Amniotic stem cell (primary cell): Measurements from ENCODE around the gene DBT.

ENCODE experiments used
- DNase-seq: peaks from one replicate; lab custom pipeline; 2025; lab: John Stamatoyannopoulos, UW

Gene DBT

GRCh38 chr1:100188617-100189016 lies 61.0 kb downstream of the DBT start:
- DNase-seq, result no peak

GRCh38 chr1:100187912-100188311 lies 61.7 kb downstream of the DBT start:
- DNase-seq, result no peak

GRCh38 chr1:100184536-100184935 lies 65.1 kb downstream of the DBT start:
- no peak for DNase-seq

GRCh38 chr1:100183370-100183769 lies 66.3 kb downstream of the DBT start:
- DNase-seq, result no peak

- no peak for DNase-seq
These were observed 71.5 kb downstream of the DBT start, which contains the start of gene LRRC39 for GRCh38 chr1:100178091-100178490. TSS of gene LRRC39 (minus strand) at chr1:100178256. CDS start at chr1:100168516, 9,740 bp downstream.

- DNase-seq, result no peak
These were observed 72.2 kb downstream of the DBT start for GRCh38 chr1:100177295-100178041.

GRCh38 chr1:100168051-100168450 lies 81.6 kb downstream of the DBT start:
- DNase-seq, result no peak

- no peak for DNase-seq
These were observed 84.9 kb downstream of the DBT start for GRCh38 chr1:100164702-100165101.

- DNase-seq, result no peak
These were observed 85.4 kb downstream of the DBT start for GRCh38 chr1:100164216-100164615.

- no peak for DNase-seq
These were observed 86.8 kb downstream of the DBT start for GRCh38 chr1:100162881-100163280.

- DNase-seq, result no peak
These were observed 97.4 kb downstream of the DBT start for GRCh38 chr1:100152271-100152670.

GRCh38 chr1:100151679-100152078 lies 98.0 kb downstream of the DBT start:
- DNase-seq, result no peak

- DNase-seq, result no peak
These were observed 101.8 kb downstream of the DBT start for GRCh38 chr1:100147875-100148274.

- DNase-seq, result no peak
These were observed 102.7 kb downstream of the DBT start for GRCh38 chr1:100146958-100147357.

GRCh38 chr1:100145116-100145515 lies 104.5 kb downstream of the DBT start:
- no peak for DNase-seq

- DNase-seq, result no peak
These were observed 107.3 kb downstream of the DBT start for GRCh38 chr1:100142343-100142742.

- DNase-seq, result no peak
These were observed 108.4 kb downstream of the DBT start for GRCh38 chr1:100141192-100141591.

- DNase-seq, result no peak
These were observed 112.0 kb downstream of the DBT start for GRCh38 chr1:100137602-100138001.
